Measurements from ENCODE around the gene BPIFB6.

The BPIFB6 gene

GRCh38 chr20:33063271-33063670 lies 31.8 kb downstream of the BPIFB6 start:
- DNase-seq (ENCODE audit: low read depth in 2 of 2), result no peak
- no peak overlapping the region for H3K4me3 ChIP-seq (replicated peaks in 1 of 2; ENCODE audit: low read depth in 2 of 2, low read length in 2 of 2)
- TF ChIP-seq, protein P1, sequence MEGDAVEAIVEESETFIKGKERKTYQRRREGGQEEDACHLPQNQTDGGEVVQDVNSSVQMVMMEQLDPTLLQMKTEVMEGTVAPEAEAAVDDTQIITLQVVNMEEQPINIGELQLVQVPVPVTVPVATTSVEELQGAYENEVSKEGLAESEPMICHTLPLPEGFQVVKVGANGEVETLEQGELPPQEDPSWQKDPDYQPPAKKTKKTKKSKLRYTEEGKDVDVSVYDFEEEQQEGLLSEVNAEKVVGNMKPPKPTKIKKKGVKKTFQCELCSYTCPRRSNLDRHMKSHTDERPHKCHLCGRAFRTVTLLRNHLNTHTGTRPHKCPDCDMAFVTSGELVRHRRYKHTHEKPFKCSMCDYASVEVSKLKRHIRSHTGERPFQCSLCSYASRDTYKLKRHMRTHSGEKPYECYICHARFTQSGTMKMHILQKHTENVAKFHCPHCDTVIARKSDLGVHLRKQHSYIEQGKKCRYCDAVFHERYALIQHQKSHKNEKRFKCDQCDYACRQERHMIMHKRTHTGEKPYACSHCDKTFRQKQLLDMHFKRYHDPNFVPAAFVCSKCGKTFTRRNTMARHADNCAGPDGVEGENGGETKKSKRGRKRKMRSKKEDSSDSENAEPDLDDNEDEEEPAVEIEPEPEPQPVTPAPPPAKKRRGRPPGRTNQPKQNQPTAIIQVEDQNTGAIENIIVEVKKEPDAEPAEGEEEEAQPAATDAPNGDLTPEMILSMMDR (IDR thresholded peaks at IDR 0.05; ENCODE audit: low read depth, low read length), result no peak

GRCh38 chr20:33064572-33065287 lies 33.3 kb downstream of the BPIFB6 start:
- DNase-seq (ENCODE audit: low read depth in 2 of 2), result no peak
- no peak overlapping the region for H3K4me3 ChIP-seq (replicated peaks in 1 of 2; ENCODE audit: low read depth in 2 of 2, low read length in 2 of 2)
- TF ChIP-seq, protein P1 (IDR thresholded peaks at IDR 0.05; ENCODE audit: low read depth, low read length), result no peak

DNA sequence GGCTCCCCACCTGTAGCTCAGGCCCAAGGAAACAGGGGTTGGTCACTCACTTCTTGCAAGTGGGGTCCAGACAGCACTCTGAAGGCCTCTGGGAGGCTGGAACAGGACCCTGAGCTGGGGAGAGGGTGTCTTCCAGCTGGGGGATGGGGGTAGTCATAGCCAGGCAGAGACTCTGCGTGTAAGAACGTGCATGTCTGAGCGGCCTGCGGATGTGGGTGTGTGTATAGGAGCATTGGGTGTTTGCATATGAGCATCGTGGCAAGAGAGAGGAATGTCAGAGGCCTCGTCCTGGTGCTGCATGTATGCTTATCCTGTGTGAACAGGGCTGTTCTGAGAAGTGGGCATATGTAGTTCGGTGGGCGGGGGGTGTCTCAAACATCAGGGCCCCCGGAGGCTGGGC lies 34.3 kb downstream of the BPIFB6 start:
- no peak for DNase-seq (ENCODE audit: low read depth in 2 of 2)
- no peak overlapping the region for H3K4me3 ChIP-seq (replicated peaks in 1 of 2; ENCODE audit: low read depth in 2 of 2, low read length in 2 of 2)
- TF ChIP-seq, protein P1 (IDR thresholded peaks at IDR 0.05; ENCODE audit: low read depth, low read length), result no peak

DNA sequence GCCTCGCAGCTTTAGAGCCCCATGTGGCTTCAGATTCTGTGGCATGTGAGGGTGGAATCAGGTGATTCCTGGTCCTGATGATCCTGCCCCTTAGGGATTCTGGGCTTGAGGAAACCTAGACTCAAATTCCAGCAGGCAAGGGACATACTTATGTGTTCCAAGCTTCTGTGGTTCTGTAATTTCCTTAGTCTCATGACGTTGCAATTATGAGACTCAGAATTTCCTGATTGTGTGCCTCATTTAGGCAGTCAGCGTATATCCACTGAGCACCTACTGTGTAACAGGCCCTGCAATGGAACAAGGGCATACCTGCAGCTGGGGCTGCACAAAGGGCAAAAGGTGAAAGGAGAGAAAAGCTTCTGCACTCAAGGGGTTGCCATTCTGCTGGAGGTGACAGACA lies 36.4 kb downstream of the BPIFB6 start:
- H3K4me3 ChIP-seq (replicated peaks in 1 of 2; ENCODE audit: low read depth in 2 of 2, low read length in 2 of 2), result no peak overlapping the region
- TF ChIP-seq, protein P1 (IDR thresholded peaks at IDR 0.05; ENCODE audit: low read depth, low read length), result no peak
- no peak for DNase-seq (ENCODE audit: low read depth in 2 of 2)

DNA sequence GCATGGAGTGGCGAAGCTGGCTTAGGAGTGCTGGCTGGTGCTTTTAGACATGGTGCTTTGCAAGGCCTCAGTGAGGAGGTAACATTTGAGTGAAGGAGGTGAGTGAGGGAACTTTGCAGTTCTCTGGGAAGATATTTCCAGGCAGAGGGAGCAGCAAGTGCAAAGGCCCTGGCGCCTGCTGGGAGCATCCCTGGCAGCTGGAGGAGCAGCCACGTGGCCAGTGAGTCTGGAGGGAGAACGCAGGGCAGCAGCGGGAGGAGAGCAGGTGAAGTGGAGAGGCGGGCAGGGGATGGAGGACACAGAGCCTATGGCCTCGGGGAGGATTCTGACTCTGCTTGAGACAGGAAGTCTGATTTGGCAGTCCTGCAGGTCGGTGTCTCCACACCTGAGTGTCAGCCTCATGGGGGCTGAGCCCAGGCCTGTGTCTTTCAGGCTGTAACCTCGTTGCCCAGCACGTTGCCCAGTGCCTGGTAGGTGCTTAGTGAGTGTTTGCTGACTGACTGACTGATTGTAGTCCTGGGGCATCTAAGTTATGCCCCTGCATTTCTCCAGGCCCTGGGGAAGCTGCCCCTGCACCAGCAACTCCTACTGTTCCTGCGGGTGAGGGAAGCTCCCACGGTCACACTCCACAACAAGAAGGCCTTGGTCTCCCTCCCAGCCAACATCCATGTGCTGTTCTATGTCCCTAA lies 36.9 kb downstream of the BPIFB6 start:
- TF ChIP-seq, protein P1 (IDR thresholded peaks at IDR 0.05; ENCODE audit: low read depth, low read length), result no peak
- no peak for DNase-seq (ENCODE audit: low read depth in 2 of 2)
- no peak overlapping the region for H3K4me3 ChIP-seq (replicated peaks in 1 of 2; ENCODE audit: low read depth in 2 of 2, low read length in 2 of 2)

GRCh38 chr20:33069673-33070072 lies 38.2 kb downstream of the BPIFB6 start:
- DNase-seq (ENCODE audit: low read depth in 2 of 2), result no peak
- TF ChIP-seq, protein P1 (IDR thresholded peaks at IDR 0.05; ENCODE audit: low read depth, low read length), result no peak
- H3K4me3 ChIP-seq (replicated peaks in 1 of 2; ENCODE audit: low read depth in 2 of 2, low read length in 2 of 2), result no peak overlapping the region

Measured in cardiac fibroblast (primary cell).